ENCODE results near the gene GCGR.
A peak's percentile ranks its signal among the peaks of the same experiment; 100 is the strongest.

DNA sequence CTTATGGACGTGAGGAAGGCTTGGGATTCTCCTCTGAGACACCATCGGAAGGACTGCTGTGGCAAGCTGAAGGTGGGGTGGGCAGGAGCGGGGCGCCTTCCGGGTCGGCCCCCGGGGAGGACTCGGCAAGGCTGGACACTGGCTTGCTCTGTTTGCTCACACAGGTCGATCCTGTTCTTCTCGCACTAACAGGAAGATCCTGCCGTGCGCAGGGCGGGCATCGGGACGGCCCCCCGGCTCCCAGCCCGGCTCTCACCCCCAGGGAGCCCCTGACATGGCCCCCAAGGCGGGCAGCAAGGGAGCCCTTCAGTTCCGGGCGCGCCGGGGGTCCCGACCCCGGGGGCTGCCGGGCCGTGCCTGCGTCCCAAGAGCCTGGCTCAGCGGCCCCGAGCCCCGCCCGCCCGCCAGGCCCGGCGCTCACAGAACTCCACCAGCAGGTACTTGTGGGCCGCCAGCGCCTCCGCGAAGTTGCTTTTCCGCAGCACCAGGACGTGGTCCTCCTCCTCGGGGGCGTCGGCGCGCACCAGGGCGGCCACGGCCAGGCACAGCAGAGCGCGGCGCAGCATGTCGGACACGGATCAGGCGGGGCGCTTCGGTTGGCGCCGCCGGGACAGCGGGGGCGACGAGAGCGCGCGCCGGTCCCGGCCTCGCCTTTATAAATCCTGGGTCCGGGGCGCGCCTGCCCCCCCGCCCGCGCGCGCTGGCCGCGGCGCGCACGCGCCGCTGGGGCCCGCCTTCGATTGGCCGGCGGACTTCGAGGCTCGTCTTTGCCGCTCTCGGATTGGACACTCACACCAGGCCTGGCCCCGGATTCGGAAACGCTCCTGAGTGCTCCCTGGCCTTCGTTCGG, 56.2 kb downstream of the GCGR start, which contains the start of gene P4HB:
- TF ChIP-seq GATA3 (IDR thresholded peaks at IDR 0.05; ENCODE audit: low read depth, low read length) (no peak), GATA2 (IDR thresholded peaks at IDR 0.05; ENCODE audit: low read depth, low read length) (0 out of 2 replicates have a peak, but pooled peaks have one; percentile 4)

Data from SH-SY5Y (cell line).